GM18498 (cell line): ENCODE data around the gene CDR2.

Experiments
- ATAC-seq: cut with Tn5 transposase; IDR thresholded peaks from one replicate; pipeline ENCODE4 v1.9.1; 2021; ENCODE audit warnings: mild to moderate bottlenecking, moderate library complexity; ENCODE audit not compliant: unreplicated experiment

The CDR2 gene

DNA sequence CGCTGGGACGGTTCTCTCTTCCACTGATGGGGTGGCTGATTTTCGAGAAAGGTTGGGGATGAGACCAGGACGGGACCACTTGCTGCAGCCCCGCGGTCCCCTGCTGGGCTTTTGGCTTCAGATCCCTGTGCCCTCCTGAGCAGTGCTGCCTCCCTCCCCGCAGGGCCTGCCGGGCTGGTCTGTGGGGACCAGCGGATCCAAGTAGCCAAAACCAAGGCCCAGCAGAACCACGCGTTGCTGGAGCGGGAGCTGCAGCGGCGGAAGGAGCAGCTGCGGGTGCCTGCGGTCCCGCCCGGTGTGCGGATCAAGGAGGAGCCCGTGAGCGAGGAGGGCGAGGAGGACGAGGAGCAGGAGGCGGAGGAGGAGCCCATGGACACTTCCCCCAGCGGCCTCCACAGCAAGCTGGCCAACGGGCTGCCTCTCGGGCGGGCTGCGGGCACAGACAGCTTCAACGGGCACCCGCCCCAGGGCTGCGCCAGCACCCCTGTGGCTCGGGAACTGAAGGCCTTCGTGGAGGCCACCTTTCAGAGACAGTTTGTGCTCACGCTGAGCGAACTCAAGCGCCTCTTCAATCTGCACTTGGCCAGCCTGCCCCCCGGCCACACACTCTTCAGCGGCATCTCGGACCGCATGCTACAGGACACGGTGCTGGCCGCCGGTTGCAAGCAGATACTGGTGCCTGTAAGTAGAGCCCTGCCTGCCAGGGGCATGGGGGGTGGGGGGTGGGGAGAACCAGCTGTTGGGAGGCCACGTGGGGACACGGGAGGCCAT, 48.6 kb downstream of the CDR2 start:
- no peak for ATAC-seq

DNA sequence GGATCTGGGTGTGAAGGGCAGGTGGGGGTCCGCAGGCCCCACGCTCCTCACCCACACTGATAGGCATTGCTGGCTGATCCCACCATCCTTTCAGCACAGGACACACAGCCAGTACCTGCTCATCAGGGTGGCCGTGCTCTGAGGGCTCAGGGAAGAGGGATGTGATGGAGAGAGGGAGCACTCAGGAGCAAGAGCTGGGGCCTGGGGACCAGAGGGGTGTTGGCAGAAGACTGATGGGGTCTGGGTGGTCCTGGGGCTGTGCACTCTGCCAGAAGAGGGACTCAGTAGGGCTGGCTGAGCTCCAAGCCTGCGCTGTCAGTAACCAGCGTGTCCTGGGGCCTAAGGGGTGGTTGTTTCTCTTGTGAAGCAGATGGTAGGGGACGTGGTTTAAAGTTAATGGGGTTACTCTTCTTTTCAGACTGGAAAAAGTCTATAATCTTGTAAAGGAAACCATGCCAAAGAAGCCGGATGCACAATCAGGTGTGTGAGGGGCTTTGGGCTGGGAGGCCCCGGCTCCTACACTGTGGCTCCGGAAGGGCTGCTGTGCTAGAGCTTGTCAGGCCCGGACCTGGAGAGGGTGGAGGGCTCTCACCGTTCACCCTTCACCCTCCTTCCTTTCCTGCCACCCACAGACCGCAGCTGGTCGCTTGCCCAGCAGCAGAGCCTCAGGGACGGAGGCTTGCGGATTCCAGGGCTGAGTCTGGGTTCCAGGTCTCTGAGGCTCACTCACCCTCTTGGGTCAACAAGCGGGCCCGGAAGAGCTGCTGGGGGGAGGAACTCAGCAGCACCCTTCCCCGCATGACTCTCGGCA, 49.4 kb downstream of the CDR2 start:
- ATAC-seq, result no peak

GRCh38 chr16:22323959-22324786, 50.2 kb downstream of the CDR2 start:
- no peak for ATAC-seq

DNA sequence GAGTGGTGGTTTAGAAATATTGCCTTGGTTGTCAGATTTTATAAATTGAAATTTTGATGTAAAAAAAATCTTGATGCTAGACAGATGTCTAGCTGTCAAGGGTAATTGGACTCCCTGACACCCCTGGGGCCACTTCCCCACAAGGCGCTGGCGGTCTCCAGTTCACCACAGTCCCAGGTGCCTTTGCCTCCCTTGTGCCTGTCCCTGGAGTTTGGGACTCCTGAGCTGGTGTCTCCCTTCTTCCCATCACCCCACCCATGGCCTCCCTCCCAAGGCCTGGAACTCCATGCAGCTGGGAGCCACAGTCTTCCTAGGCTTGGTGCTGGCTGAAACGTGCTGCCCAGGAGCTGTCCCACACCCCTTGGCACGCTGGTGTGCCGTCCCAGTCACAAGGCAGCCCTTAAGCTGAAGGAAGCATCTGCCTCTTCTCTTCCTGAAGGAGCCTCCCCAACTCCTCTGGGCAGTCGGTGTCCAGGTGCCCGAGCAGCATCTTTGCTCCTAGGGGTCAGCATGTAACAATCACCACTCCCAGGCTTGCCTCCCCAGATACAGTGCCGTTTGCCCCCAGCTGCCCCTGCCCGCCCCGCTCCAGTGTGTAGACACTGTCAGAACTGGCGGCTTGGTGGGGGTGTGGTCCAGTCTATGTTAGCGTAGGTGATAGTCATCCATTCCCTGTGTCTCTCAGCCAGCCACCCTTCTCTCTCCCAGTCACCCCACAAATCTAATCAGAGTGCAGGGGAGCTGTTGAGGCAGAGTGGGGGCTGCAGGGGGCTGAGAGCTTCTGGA, 51.1 kb downstream of the CDR2 start:
- no peak for ATAC-seq

DNA sequence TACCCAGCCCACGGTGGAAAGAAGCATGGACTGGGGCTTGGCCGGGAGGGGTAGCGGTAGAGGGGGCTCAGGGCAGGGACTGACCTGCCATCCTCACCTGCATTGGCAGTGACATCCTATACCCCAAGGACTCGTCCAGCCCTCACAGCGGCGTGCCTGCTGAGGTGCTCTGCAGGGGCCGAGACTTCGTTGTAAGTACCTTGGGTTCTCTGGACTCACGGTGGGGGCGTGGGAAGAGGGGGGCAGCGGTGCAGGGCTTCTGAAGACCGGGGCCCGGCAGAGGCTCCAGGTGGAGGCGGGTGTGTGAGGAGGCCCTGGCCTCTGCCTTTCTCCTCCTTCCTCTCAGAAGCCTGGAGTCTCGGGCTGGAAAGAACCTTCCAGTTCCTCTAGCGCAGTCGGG, 51.7 kb downstream of the CDR2 start:
- no peak for ATAC-seq

DNA sequence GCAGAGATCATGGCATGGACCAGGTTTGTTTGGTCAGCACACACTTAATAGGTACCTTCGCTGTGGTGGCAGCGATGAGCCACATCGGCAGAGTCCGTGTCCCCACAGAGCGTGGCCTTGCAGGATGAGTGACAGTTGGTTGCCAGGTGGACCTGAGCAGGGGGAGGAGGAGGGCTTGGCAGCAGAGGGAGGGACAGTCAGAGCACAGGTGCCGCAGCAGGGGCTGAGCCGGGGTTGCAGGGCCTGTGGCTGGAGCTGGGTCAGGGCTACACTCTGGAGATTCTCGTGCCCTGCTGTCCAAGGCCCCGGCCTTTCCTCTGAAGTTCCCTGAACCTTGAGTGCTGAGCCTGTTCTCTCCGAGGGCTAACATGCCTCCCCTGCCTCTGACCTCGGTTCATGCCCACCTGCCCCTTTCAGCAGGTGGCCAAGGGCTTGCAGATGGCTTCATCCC, 52.4 kb downstream of the CDR2 start:
- no peak for ATAC-seq

DNA sequence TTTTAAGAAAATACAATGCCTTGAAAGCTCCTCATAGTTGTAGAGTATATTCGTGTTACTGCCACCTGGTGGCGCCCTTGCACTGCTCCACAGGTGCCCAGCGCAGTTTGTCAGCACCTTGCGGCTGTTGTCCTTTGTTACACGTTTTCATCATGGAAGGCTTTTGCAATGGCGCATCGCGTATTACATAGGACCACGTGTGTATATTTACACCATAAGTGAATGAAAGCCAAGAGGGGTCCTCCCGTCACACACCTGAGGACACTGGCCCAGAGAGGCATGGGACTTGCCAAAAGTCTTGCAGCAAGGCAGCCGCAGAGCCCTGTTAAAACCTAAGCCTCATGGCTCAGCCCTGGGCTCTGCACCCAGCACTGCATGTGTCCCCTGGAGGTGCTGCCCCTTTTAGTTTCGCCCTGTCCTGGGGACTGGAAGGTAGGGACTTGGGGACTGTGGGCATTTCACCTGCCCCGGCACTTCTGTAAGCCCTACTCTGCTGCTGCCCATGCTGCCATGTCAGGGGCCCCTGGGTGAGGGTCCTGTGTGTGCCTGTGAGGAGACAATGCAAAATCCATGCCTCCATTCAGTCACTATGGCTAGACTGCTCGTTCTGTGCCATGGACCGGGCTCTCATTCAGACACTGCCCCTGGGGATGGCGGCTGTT, 52.9 kb downstream of the CDR2 start:
- ATAC-seq, result no peak

DNA sequence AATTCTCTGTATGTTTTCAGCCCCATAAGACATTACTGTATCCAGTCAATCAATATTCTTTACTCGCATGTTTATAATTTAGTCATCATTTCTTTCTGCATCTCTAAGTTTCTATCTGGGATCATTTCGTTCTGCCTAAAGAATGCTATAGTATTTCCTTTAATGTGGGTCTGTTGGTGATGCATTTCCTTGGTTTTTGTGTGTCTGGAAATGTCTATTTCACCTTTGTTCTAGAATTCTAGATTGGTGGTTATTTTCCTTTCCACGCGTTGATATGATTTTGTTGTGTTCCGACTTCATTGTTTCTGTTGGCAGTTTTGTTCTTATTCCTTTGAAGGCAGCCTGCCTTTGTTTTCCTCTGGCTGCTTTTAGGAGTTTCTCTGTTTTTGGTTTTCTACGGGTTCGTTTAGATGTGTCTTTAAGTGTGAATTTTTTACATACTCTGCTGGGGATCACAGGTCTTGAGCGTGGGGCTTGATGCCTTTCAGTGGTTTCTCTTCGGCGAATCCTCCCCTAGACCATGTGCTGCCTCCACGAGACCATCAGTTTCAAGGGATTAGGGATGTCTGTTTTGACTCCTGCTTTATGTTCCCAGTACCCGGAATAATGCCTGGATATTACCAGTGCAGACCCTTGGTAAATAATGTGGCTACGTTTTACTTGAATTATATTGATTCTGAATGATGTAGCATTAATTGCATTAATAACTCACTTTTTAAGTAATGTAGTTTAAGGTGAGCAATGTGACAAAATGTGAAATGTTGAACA, 53.7 kb downstream of the CDR2 start:
- ATAC-seq, result no peak

DNA sequence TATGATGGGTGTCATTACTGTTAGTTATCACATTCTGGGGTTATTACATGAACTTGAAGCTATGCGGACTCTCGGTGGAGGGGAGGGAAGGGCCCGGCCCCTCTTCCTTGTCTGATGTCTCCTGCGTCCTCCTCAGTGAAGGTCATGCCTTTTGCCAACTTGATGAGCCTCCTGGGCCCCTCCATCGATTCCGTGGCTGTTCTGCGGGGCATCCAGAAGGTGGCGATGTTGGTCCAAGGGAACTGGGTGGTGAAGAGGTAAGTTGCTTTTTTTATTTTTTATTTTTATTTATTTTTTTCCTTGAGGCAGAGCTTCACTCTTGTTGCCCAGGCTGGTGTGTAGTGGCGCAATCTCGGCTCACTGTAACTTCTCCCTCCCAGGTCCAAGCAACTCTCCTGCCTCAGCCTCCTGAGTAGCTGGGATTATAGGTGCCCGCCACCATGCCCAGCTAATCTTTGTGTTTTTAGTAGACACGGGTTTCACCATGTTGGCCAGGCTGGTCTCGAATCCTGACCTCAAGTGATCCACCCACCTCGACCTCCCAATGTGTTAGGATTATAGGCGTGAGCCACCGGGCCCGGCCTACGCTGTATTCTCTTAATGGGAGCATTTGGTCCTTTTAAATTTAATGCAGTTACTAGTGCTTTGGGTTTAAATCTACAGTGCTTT, 55.6 kb downstream of the CDR2 start:
- no peak for ATAC-seq

DNA sequence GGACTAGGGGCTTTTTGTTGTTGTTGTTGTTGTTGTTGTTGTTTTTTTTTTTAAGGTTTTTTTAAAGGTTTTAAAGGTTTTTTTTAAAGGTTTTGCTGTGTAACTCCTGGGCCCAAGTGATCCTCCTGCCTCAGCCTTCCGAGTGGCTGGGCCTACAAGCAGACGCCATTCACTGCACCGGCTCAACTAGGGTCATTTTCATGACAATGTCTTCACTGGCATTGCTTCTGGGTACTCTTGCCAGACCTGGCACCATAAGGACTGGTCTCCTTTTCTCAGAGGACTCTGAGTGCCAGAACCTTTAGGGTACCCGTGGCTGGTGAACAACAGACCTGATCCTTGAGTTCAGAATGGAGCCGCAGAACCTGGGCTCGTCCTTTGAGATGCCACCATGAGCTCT, 56.8 kb downstream of the CDR2 start:
- ATAC-seq, result no peak

GRCh38 chr16:22317001-22317530, 57.4 kb downstream of the CDR2 start:
- no peak for ATAC-seq

GRCh38 chr16:22316411-22316811, 58.0 kb downstream of the CDR2 start:
- no peak for ATAC-seq

DNA sequence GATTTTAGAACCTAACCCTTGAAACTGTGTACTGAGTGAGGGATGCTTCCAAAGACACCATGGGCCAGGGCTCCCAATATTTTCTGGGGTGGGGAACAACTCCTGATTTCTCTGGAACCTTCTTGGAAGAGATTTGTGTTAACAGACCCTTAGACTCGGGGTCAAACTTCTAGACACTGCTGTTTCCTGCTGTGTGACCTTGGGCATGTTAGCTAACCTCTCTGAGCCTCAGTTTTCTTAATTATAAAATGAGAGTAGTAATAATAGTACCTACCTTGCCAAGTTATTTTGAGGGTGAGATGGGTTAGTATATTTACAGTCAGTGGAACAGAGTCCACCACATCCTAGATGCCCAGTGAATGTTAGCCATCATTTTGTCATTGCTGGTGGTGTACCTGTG, 58.4 kb downstream of the CDR2 start:
- ATAC-seq, result no peak

- ATAC-seq, result no peak
These were observed 59.5 kb downstream of the CDR2 start for GRCh38 chr16:22314661-22315626.

- no peak for ATAC-seq
These were observed 60.4 kb downstream of the CDR2 start for GRCh38 chr16:22313876-22314470.

DNA sequence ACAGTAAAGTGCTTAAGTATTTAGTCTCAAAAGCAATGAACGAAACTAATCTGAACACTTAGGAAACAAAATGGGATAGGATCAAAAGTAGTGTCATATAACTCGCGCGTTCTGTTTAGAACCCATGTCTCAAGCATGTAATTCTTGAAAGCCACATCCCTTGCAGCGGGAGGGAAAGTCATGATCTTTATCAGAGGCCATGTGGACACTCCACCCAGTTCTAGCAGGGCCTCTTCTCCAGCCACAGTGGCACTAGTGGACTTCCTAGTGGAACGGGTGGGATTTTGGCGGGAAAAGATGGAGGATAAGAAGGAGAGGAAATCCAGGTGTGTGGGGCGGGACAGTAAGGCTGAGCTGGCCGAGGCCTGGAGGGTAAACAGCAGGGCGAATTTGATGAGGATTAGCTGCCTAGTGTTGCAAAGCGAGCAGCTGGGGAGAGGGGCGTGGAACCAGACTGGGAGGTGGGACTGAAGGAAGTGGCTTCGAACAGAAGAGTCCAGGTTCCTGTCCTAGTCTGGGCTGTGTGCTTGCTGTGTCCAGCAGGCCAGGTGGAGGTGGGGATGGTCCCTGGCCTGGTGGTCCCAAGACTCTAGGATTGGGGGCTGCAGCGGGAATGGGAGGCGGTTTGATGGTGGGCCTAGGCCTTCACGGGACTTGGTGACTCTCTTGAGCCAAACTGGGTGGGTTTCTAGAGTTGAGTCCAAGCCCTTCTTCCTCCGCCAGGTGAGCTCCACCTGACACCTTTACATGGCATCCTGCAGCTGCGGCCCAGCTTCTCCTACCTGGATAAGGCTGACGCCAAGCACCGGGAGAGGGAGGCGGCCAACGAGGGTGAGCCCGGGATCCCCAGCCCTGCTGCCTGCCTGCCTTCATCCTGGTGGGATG, 61.3 kb downstream of the CDR2 start:
- no peak for ATAC-seq
